GM19351 (cell line): ENCODE data around the gene ATP7A.
"Not testable (repeated sequence)": the region's sequence is repeated elsewhere in the genome, so short reads cannot be mapped to it uniquely, and the experiment has no call there.

ENCODE experiments used
- ATAC-seq: cut with Tn5 transposase; IDR thresholded peaks from one replicate; pipeline ENCODE4 v1.9.1; 2021; ENCODE audit warnings: mild to moderate bottlenecking, moderate library complexity; ENCODE audit not compliant: unreplicated experiment

ATP7A gene

GRCh38 chrX:77910108-77910840 lies at the start of gene ATP7A:
Gene ATP7A (plus strand): TSS chrX:77910693. CDS start chrX:77971642, 60,949 bp downstream.
- peak; percentile 91 for ATAC-seq

DNA sequence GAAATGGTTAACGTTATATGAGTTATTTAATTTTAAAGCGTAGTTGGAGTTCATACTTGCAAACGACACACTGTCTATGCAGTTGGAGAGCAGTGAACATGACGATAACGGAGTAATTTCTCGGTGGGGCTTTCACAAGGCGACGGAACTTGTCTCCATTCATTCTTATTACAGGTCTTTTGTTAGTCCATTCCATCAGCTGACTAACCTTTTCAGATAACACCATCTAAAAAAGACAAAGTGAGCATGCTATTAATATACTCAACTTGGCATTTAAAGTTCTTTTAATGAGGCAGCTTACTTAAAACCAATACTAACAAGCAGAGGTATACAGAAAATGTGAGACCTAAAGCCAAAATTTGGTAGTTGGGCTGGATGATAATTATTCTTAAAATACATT lies 35.1 kb upstream of the ATP7A start:
- ATAC-seq, result no peak

GRCh38 chrX:77881418-77881817 lies 29.1 kb upstream of the ATP7A start:
- ATAC-seq, result not testable (repeated sequence)

DNA sequence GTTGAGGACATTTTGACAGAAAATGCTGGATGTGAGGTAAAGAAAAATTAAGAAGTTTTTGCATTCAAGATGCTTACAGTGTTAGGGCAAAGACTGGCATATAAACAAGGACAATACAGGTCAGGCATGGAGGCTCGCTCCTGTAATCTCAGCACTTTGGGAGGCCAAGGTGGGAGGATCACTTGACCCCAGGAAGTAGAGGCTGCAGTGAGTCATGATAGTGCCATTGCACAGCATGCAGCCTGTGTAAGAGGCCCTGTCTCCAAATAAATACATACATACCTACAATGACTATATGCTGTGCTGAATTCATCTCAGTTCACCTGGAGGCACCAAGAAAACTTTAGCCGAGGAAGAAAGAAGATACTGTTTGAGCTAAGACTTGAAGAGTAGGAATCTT lies 17.6 kb upstream of the ATP7A start:
- ATAC-seq, result no peak

GRCh38 chrX:77893713-77894112 lies 16.8 kb upstream of the ATP7A start:
- ATAC-seq, result no peak

DNA sequence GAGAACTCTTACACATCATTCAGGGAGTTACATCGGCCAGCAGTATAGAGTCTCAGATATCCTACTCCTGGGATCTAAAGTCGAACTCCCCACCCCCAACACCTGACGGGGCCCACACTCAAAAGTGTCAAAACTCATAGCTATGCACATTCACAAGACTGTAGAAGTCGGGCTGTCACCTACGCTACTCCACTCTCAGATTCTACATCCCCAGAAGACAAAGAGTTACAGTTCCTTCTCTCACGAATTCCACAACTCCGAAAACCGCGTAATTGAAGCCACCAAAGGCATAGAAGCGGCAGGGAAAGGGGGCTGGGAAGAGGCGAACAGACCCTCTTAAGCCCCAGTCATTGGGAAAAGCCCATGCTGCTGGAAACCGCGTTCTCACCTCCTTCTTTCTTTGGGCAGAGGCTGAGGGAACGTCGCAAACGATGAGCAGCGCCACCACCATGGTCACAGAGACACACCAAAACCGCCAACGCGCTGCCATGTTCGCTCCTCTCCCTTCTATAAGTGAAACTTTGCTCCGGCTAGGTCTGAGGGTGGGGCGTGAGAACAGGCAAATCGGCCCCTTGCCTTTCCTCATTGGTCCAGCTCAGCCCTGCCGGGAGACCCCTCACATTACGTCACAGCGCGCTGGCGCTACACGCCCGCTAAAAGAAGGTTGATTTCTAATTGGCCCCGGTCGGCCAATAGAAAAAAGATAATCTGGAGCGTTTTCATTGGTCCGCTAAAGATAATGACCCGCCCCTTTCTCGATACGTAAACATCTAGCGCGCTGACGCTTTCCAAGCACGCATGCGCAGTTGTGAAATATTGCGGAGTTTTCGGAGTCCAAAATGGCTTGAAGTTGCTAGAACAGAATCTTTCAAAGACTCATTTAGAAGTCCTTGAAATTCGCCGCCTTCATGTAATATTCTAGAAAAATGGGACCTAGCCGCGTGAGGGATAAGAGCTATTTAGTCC lies 15.3 kb upstream of the ATP7A start, which contains the start of gene MAGT1:
TSS of gene MAGT1 (minus strand) at position 515 of the 966 bp plus-strand sequence. CDS start at position 490, 25 bp downstream.
- peak; percentile 85 for ATAC-seq

GRCh38 chrX:77899081-77899828 lies 11.2 kb upstream of the ATP7A start, which contains the start of gene COX7B:
Gene COX7B (plus strand): TSS chrX:77899468. CDS start chrX:77899554, 86 bp downstream.
- ATAC-seq, result peak; percentile 55

- no peak for ATAC-seq
These were observed 9.8 kb upstream of the ATP7A start for GRCh38 chrX:77900688-77901087.

- no peak for ATAC-seq
These were observed 9.0 kb upstream of the ATP7A start for GRCh38 chrX:77901506-77901905.

DNA sequence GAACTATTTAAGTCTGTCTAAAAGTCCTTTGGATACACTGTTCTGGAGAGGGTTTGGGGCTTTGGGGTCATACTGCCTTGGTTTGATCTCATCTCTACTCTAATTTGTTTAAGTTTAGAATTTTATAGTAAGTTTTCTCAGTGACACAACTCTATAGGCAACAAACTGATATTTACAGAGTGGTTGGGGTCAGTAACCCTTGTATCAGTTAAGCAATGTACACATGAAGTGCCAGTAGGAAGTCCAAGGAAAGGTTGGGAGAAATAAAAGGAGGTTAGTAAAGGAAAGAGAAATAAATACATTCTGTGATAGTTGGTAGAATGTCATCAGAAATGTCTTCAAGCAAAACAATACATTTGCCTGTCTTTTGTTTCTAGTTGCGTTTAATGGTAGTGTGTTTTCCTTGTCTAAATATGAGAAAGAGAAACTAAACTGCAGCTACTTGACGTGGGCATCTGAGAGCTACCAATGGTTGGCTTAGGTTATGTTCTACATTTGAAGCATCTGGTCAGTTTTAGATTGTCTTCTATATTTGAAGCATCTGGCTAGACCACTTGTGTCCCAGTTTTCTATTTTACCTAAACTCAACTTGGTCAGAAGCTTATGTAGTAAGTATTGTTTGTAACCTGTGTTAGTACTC lies 6.9 kb downstream of the ATP7A start:
- peak; percentile 76 for ATAC-seq

GRCh38 chrX:77918568-77918967 lies 8.1 kb downstream of the ATP7A start:
- ATAC-seq, result no peak

DNA sequence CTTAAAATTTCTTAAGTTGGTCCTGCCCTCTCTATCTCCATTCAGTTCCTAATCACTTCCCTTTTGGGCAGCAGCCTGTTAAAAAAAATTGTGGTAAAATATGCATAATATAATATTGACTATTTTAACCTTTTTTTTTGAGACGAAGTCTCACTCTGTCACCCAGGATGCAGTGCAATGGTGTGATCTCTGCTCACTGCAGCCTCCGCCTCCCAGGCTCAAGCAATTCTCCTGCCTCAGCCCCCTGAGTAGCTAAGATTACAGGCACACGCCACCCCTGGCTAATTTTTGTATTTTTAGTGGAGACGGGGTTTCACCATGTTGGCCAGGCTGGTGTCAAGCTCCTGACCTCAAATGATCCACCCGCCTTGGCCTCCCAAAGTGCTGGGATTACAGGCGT lies 8.9 kb downstream of the ATP7A start:
- ATAC-seq, result not testable (repeated sequence)

- ATAC-seq, result no peak
These were observed 12.3 kb downstream of the ATP7A start for GRCh38 chrX:77922787-77923186.

GRCh38 chrX:77924320-77924859 lies 13.9 kb downstream of the ATP7A start:
- no peak for ATAC-seq

GRCh38 chrX:77925764-77926163 lies 15.3 kb downstream of the ATP7A start:
- no peak for ATAC-seq

GRCh38 chrX:77930581-77930980 lies 20.1 kb downstream of the ATP7A start:
- ATAC-seq, result no peak

GRCh38 chrX:77935886-77936285 lies 25.4 kb downstream of the ATP7A start:
- ATAC-seq, result no peak

DNA sequence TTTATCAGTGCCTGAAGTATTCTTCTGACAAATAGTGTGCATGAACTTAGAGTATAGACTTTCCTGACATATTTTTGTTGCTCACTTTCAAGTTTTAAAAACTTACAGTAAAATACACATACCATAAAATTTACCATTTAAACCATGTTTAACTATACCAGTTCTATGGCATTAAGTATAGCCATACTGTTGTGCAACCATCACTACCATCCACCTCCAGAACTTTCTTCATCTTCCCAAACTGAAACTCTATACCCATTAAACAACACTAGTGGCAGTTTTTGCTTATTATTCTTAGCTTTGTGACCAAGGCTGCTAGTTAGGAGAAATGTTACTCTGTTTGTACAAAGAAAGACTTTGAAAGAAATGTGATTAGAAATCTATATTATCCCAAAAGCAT lies 25.8 kb downstream of the ATP7A start:
- ATAC-seq, result no peak

DNA sequence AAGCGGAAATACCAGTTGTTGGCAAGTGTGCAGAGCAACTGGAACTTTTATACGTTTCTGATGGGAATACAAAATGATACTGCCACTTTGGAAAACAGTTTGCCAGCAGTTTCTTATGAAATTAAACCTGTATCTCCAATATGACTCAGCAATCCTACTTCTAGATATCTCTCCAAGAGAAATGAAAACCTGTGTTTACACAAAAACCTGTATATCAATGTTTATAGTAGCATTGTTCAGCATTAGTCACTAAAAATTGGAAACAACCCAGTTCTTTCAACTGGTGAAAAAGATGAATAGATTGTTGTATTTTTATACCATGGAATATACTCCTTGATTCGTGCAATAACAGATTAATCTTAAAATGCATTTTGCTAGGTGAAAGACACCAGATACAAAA lies 26.8 kb downstream of the ATP7A start:
- ATAC-seq, result no peak

GRCh38 chrX:77938083-77938680 lies 27.7 kb downstream of the ATP7A start:
- no peak for ATAC-seq
